DMS153 treated with DMSO at 0.1 percent for 48 hours (cell line): ENCODE results near the gene CIITA.
"Not testable (repeated sequence)": the region's sequence is repeated elsewhere in the genome, so short reads cannot be mapped to it uniquely, and the experiment has no call there.

ENCODE experiments used
- DNase-seq: peaks from one replicate; lab custom pipeline; 2025; ENCODE audit not compliant: unreplicated experiment; lab: John Stamatoyannopoulos, UW

CIITA gene

GRCh38 chr16:10933865-10934264 lies 56.9 kb downstream of the CIITA start:
- DNase-seq = no peak

GRCh38 chr16:10934325-10935107 lies 57.5 kb downstream of the CIITA start:
- no peak for DNase-seq

GRCh38 chr16:10935226-10935915 lies 58.4 kb downstream of the CIITA start:
- DNase-seq = no peak

- no peak for DNase-seq
Measured at GRCh38 chr16:10936272-10936984, 59.4 kb downstream of the CIITA start.

GRCh38 chr16:10937068-10937859 lies 60.3 kb downstream of the CIITA start:
- DNase-seq = no peak

- DNase-seq = no peak
Measured at GRCh38 chr16:10938321-10938720, 61.3 kb downstream of the CIITA start.

- no peak for DNase-seq
Measured at GRCh38 chr16:10938796-10939648, 62.0 kb downstream of the CIITA start.

- no peak for DNase-seq
Measured at GRCh38 chr16:10939649-10940234, 62.7 kb downstream of the CIITA start.

- no peak for DNase-seq
Measured at GRCh38 chr16:10940501-10941079, 63.6 kb downstream of the CIITA start.

GRCh38 chr16:10941127-10941933 lies 64.3 kb downstream of the CIITA start:
- peak; percentile 8 for DNase-seq

GRCh38 chr16:10941935-10942351 lies 64.9 kb downstream of the CIITA start:
- not testable (repeated sequence) for DNase-seq

GRCh38 chr16:10942352-10943063 lies 65.5 kb downstream of the CIITA start, which contains the start of gene DEXI:
Gene DEXI (minus strand): TSS chr16:10942468. CDS start chr16:10942005, 463 bp downstream.
- DNase-seq = peak; percentile 78

- no peak for DNase-seq
Measured at GRCh38 chr16:10943064-10943353, 66.0 kb downstream of the CIITA start.

- DNase-seq = peak; percentile 91
Measured at GRCh38 chr16:10944249-10945064, 67.5 kb downstream of the CIITA start, which contains the start of gene CLEC16A. Gene CLEC16A (plus strand): TSS chr16:10944564. CDS start chr16:10944718, 154 bp downstream.

GRCh38 chr16:10945065-10945787 lies 68.2 kb downstream of the CIITA start:
- no peak for DNase-seq

- DNase-seq = no peak
Measured at GRCh38 chr16:10946308-10946707, 69.3 kb downstream of the CIITA start.
